ENCODE results near the gene TPR.

GRCh38 chr1:186420311-186420710 lies 45.3 kb upstream of the TPR start:
- TF ChIP-seq EZH2phosphoT487 (IDR thresholded peaks at IDR 0.05; ENCODE audit: borderline replicate concordance, low read length) = no peak
- no peak for TF ChIP-seq CTCF (IDR thresholded peaks at IDR 0.05; ENCODE audit: low read depth, low read length, poor library complexity, severe bottlenecking)

Data from DOHH2 (cell line).